Neutrophil (primary cell): Measurements from ENCODE around the gene MAPK4.
"Not testable (repeated sequence)": the region's sequence is repeated elsewhere in the genome, so short reads cannot be mapped to it uniquely, and the experiment has no call there.

ENCODE experiments used
- H3K27ac ChIP-seq: fragments of 200-600 bp; sonication (generic); 2 replicates; pipeline ENCODE4 v1.5.1; 2016; ENCODE audit warnings: mild to moderate bottlenecking, moderate library complexity
- H3K27me3 ChIP-seq: fragments of 200-600 bp; sonication (generic); 2 replicates; pipeline ENCODE4 v1.6.0; 2016; ENCODE audit warnings: mild to moderate bottlenecking
- H3K36me3 ChIP-seq: fragments of 200-600 bp; sonication (generic); 2 replicates; pipeline ENCODE4 v1.5.1; 2017
- H3K4me1 ChIP-seq, 2 experiments: fragments of 200-600 bp in 1 of 2; sonication (generic) in 1 of 2; 1 replicate in 1 of 2; 2 replicates in 1 of 2; pipeline versions ENCODE4 v1.5.1 to v1.6.1; 2013 to 2016; ENCODE audit warnings: low read depth in 1 of 2, low read length in 1 of 2, mild to moderate bottlenecking in 1 of 2, moderate library complexity in 1 of 2; ENCODE audit not compliant: control insufficient read depth in 1 of 2, insufficient read depth in 1 of 2
- H3K4me3 ChIP-seq, 2 experiments: fragments of 200-600 bp in 1 of 2; sonication (generic) in 1 of 2; 1 replicate in 1 of 2; 2 replicates in 1 of 2; pipeline ENCODE4 v1.5.1; 2013 to 2016; ENCODE audit warnings: low read depth in 1 of 2, low read length in 1 of 2, mild to moderate bottlenecking in 1 of 2, moderate library complexity in 1 of 2
- H3K9me3 ChIP-seq: fragments of 200-600 bp; sonication (generic); 2 replicates; pipeline ENCODE4 v1.5.1; 2016
- CTCF ChIP-seq: fragments of 200-600 bp; sonication (generic); IDR thresholded peaks from 2 replicates; pipeline ENCODE4 v1.5.1; 2016; ENCODE audit warnings: antibody characterized with exemption

MAPK4 gene

DNA sequence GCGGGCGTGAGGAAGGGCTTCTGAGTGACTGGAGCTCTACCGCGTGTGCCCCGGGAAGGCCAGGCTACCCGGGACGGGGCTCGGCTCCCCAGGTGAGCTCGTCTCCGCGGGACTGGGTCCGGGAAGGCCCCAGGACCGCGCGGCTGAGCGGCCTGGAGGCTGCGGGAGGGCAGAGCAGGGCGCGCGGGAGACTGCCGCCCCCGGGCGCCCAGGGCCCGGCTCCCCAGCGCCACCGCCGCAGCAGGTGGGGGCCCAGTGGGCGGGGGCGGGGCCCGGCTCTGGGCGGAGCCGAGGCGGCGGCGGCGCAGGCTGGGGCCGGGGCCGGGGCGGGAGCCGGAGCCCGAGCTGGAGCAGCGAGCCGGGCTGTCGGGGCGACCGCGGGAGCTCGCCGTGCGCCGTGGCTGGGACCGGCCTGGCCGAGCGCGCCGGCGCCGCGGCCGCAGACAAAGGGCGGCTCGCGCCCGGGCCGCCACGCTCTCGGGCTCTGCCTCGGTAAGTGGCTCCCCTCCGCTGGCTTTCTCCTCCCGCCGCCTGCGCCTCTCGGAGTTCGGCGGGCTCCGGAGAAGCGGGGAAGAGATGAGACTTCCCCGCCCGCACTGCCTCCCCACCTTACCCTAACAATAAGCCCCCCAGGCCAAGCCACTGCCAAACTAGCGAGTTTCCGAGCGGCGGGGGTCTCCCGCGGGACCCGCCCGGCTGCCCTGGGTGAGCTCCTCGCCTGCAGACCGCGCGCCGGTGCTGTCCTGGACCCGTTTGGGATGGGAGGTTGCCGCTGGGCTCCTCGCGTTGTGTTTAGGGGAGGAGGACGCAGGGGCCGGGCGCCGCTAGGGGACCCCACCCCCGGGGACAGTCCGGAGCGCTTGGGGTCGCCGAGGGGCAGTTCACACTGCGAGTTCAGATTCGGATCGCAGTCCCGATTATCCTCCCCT lies at the start of gene MAPK4:
TSS of gene MAPK4 (plus strand) at position 336 of the 929 bp plus-strand sequence. CDS start 103,872 bp downstream, outside the sequence.
- Histone ChIP-seq H3K27ac (no peak within 1 kb of the TSS), H3K9me3 (no peaks in the 10 kb centered on the region), H3K4me3 (no peak within 1 kb of the TSS), H3K36me3 (no peaks in the 10 kb centered on the region), H3K27me3 (peaks cover 92% of the 10 kb centered on the region), H3K4me1 (no peaks in the 10 kb centered on the region)
- TF ChIP-seq CTCF = no peak

- H3K36me3 ChIP-seq = not testable (repeated sequence)
Measured at GRCh38 chr18:50517277-50517676, 42.6 kb upstream of the MAPK4 start.

GRCh38 chr18:50518787-50519546 lies 40.9 kb upstream of the MAPK4 start:
- Histone ChIP-seq H3K4me1 (no peaks in the 10 kb centered on the region), H3K36me3 (no peaks in the 10 kb centered on the region), H3K27me3 (no peaks in the 10 kb centered on the region), H3K4me3 (no peak overlapping the region), H3K9me3 (no peaks in the 10 kb centered on the region), H3K27ac (no peak overlapping the region)
- TF ChIP-seq CTCF = no peak

More at GRCh38 chr18:50517277-50517676, 42.6 kb upstream of the MAPK4 start:
- not testable (repeated sequence) for H3K27me3 ChIP-seq, H3K27ac ChIP-seq, H3K9me3 ChIP-seq, H3K4me1 ChIP-seq, H3K4me3 ChIP-seq

DNA sequence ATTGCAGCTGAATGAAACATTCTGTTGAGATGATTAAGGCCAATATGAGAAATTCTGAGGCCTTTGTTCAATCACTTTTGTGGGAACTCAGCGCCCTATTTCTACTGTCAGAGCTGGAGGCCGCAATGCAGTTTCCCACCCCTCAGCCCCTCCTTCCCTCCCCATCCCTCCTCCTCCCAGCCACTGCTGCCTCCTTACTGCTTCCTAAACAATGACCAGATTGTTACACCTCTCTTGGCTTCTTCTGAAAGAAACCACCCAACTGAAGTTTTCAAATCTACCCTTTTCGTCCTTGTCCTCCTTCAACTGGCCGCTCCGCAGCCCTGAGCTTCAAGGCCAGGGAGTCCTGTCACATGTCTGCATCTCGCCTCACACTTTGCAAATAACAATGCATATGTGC lies 36.7 kb upstream of the MAPK4 start:
- peaks cover 3% of the 10 kb centered on the region for H3K27me3 ChIP-seq
- H3K36me3 ChIP-seq = no peaks in the 10 kb centered on the region
- no peaks in the 10 kb centered on the region for H3K4me1 ChIP-seq
- H3K9me3 ChIP-seq = no peaks in the 10 kb centered on the region
- no peak overlapping the region for H3K27ac ChIP-seq
- H3K4me3 ChIP-seq = no peak overlapping the region
- TF ChIP-seq CTCF = no peak

- H3K4me1 ChIP-seq = no peaks in the 10 kb centered on the region
- no peak overlapping the region for H3K27ac ChIP-seq
- H3K9me3 ChIP-seq = no peaks in the 10 kb centered on the region
- TF ChIP-seq CTCF = no peak
- no peak overlapping the region for H3K4me3 ChIP-seq
- peaks cover 3% of the 10 kb centered on the region for H3K27me3 ChIP-seq
- no peaks in the 10 kb centered on the region for H3K36me3 ChIP-seq
Measured at GRCh38 chr18:50527636-50528307, 32.1 kb upstream of the MAPK4 start.
